H7 (cell line): ENCODE results near the gene ATP13A3. TPM values are rescaled to one million over a fixed set of nuclear protein-coding genes. Genes with fewer than 3 reads are reported as not detected.

ENCODE experiments used
- DNase-seq: peaks from one replicate; pipeline ENCODE4 v3.0.0; 2012
- H3K27me3 ChIP-seq: 2 replicates; pipeline ENCODE4 v1.6.0; 2011; ENCODE audit warnings: mild to moderate bottlenecking, low read length; ENCODE audit not compliant: control insufficient read depth, insufficient read depth
- H3K36me3 ChIP-seq: replicated peaks from 2 replicates; pipeline ENCODE4 v1.5.1; 2011; ENCODE audit warnings: low read length; ENCODE audit not compliant: control insufficient read depth, insufficient read depth
- H3K4me3 ChIP-seq: 2 replicates; pipeline ENCODE4 v1.5.1; 2011; ENCODE audit warnings: low read depth, mild to moderate bottlenecking, control low read depth, low read length, moderate library complexity; ENCODE audit not compliant: insufficient read depth
- total RNA-seq: library from RNA; depleted of rRNA; stranded (reverse); fragments of >200 nt; shearing (Covaris generic); gene quantifications from 2 replicates; pipeline ENCODE4 v1.2.3, GENCODE V29; 2014

ATP13A3 gene
- total RNA-seq, 1 experiment from 2014 or later: 46.5 TPM

GRCh38 chr3:194392576-194392975 lies 94.2 kb downstream of the ATP13A3 start:
- no peak for DNase-seq
- H3K27me3 ChIP-seq: peaks cover 4% of the 10 kb centered on the region; the same call in 1 of the 2 replicates
- no peaks in the 10 kb centered on the region for H3K36me3 ChIP-seq
- H3K4me3 ChIP-seq: no peak overlapping the region

- Histone ChIP-seq H3K27me3 (no peaks in the 10 kb centered on the region), H3K4me3 (no peak overlapping the region), H3K36me3 (no peaks in the 10 kb centered on the region)
- DNase-seq: no peak
These were observed 96.0 kb downstream of the ATP13A3 start for GRCh38 chr3:194390835-194391234.

- Histone ChIP-seq H3K36me3 (no peaks in the 10 kb centered on the region), H3K27me3 (no peaks in the 10 kb centered on the region), H3K4me3 (no peak overlapping the region)
- peak; percentile 18 for DNase-seq
These were observed 97.5 kb downstream of the ATP13A3 start for GRCh38 chr3:194389269-194389668.

- no peak overlapping the region for H3K4me3 ChIP-seq
- no peak for DNase-seq
- H3K27me3 ChIP-seq: no peaks in the 10 kb centered on the region
- H3K36me3 ChIP-seq: no peaks in the 10 kb centered on the region
These were observed 98.8 kb downstream of the ATP13A3 start for GRCh38 chr3:194387926-194388418.

GRCh38 chr3:194387276-194387675 lies 99.5 kb downstream of the ATP13A3 start:
- peak; percentile 5 for DNase-seq
- no peaks in the 10 kb centered on the region for H3K36me3 ChIP-seq
- no peak overlapping the region for H3K4me3 ChIP-seq
- H3K27me3 ChIP-seq: no peaks in the 10 kb centered on the region

GRCh38 chr3:194386648-194387047 lies 100.2 kb downstream of the ATP13A3 start:
- Histone ChIP-seq H3K4me3 (no peak overlapping the region), H3K27me3 (no peaks in the 10 kb centered on the region), H3K36me3 (no peaks in the 10 kb centered on the region)
- peak; percentile 12 for DNase-seq

- Histone ChIP-seq H3K36me3 (no peaks in the 10 kb centered on the region), H3K27me3 (no peaks in the 10 kb centered on the region), H3K4me3 (no peak overlapping the region)
- peak; percentile 22 for DNase-seq
These were observed 100.7 kb downstream of the ATP13A3 start for GRCh38 chr3:194386066-194386465.

- Histone ChIP-seq H3K27me3 (no peaks in the 10 kb centered on the region), H3K4me3 (no peak overlapping the region), H3K36me3 (no peaks in the 10 kb centered on the region)
- DNase-seq: peak; percentile 22
These were observed 102.2 kb downstream of the ATP13A3 start for GRCh38 chr3:194384569-194385001.

- DNase-seq: peak; percentile 12
- Histone ChIP-seq H3K36me3 (no peaks in the 10 kb centered on the region), H3K27me3 (no peaks in the 10 kb centered on the region), H3K4me3 (no peak overlapping the region)
These were observed 102.6 kb downstream of the ATP13A3 start for GRCh38 chr3:194384156-194384555.

GRCh38 chr3:194383276-194383940 lies 103.4 kb downstream of the ATP13A3 start:
- peak; percentile 59 for DNase-seq
- Histone ChIP-seq H3K27me3 (no peaks in the 10 kb centered on the region), H3K4me3 (no peak overlapping the region), H3K36me3 (no peaks in the 10 kb centered on the region)

GRCh38 chr3:194382892-194383223 lies 103.9 kb downstream of the ATP13A3 start:
- no peaks in the 10 kb centered on the region for H3K27me3 ChIP-seq
- no peaks in the 10 kb centered on the region for H3K36me3 ChIP-seq
- no peak overlapping the region for H3K4me3 ChIP-seq
- DNase-seq: no peak

GRCh38 chr3:194382196-194382891 lies 104.5 kb downstream of the ATP13A3 start:
- peak; percentile 55 for DNase-seq
- H3K27me3 ChIP-seq: no peaks in the 10 kb centered on the region

GRCh38 chr3:194381460-194381875 lies 105.3 kb downstream of the ATP13A3 start:
- peak; percentile 71 for DNase-seq
- Histone ChIP-seq H3K36me3 (no peaks in the 10 kb centered on the region), H3K4me3 (no peak overlapping the region), H3K27me3 (no peaks in the 10 kb centered on the region)

More at GRCh38 chr3:194382196-194382891, 104.5 kb downstream of the ATP13A3 start:
- Histone ChIP-seq H3K4me3 (no peak overlapping the region), H3K36me3 (no peaks in the 10 kb centered on the region)

GRCh38 chr3:194380326-194380725 lies 106.5 kb downstream of the ATP13A3 start:
- H3K27me3 ChIP-seq: no peaks in the 10 kb centered on the region
- no peak overlapping the region for H3K4me3 ChIP-seq
- DNase-seq: no peak
- no peaks in the 10 kb centered on the region for H3K36me3 ChIP-seq

GRCh38 chr3:194379651-194380050 lies 107.2 kb downstream of the ATP13A3 start:
- DNase-seq: no peak
- H3K4me3 ChIP-seq: no peak overlapping the region

More at GRCh38 chr3:194379651-194380050, 107.2 kb downstream of the ATP13A3 start:
- no peaks in the 10 kb centered on the region for H3K27me3 ChIP-seq
- no peaks in the 10 kb centered on the region for H3K36me3 ChIP-seq
